HG02571 (cell line): ENCODE results near the gene FBXO30.

Experiments used
- ATAC-seq: cut with Tn5 transposase; IDR thresholded peaks from one replicate; pipeline ENCODE4 v1.9.1; 2021; ENCODE audit warnings: mild to moderate bottlenecking, moderate library complexity; ENCODE audit not compliant: unreplicated experiment

FBXO30 gene

GRCh38 chr6:145818796-145819195 lies 4.2 kb upstream of the FBXO30 start:
- no peak for ATAC-seq

GRCh38 chr6:145816392-145816791 lies 1.8 kb upstream of the FBXO30 start:
- ATAC-seq = no peak

- peak; percentile 6 for ATAC-seq
These were observed 997 bp upstream of the FBXO30 start for GRCh38 chr6:145815309-145816274.

GRCh38 chr6:145814035-145814500 lies 527 bp downstream of the FBXO30 start:
- peak; percentile 20 for ATAC-seq

GRCh38 chr6:145813285-145814034 lies 1.1 kb downstream of the FBXO30 start:
- ATAC-seq = peak; percentile 0

GRCh38 chr6:145811741-145812140 lies 2.9 kb downstream of the FBXO30 start:
- ATAC-seq = no peak

- no peak for ATAC-seq
These were observed 4.8 kb downstream of the FBXO30 start for GRCh38 chr6:145809785-145810184.

GRCh38 chr6:145809211-145809610 lies 5.4 kb downstream of the FBXO30 start:
- peak; percentile 74 for ATAC-seq

- no peak for ATAC-seq
These were observed 6.4 kb downstream of the FBXO30 start for GRCh38 chr6:145808239-145808638.

GRCh38 chr6:145802141-145802540 lies 12.5 kb downstream of the FBXO30 start:
- ATAC-seq = no peak

- ATAC-seq = no peak
These were observed 13.6 kb downstream of the FBXO30 start for GRCh38 chr6:145801021-145801420.

- ATAC-seq = no peak
These were observed 16.1 kb downstream of the FBXO30 start for GRCh38 chr6:145798530-145798929.

GRCh38 chr6:145789443-145789842 lies 25.2 kb downstream of the FBXO30 start:
- no peak for ATAC-seq

- ATAC-seq = no peak
These were observed 26.9 kb downstream of the FBXO30 start for GRCh38 chr6:145787688-145788087.

- peak; percentile 81 for ATAC-seq
These were observed 29.9 kb downstream of the FBXO30 start for GRCh38 chr6:145784683-145785082.

- ATAC-seq = no peak
These were observed 30.8 kb downstream of the FBXO30 start for GRCh38 chr6:145783796-145784195.

GRCh38 chr6:145772846-145773245 lies 41.7 kb downstream of the FBXO30 start:
- no peak for ATAC-seq

- ATAC-seq = no peak
These were observed 49.1 kb downstream of the FBXO30 start for GRCh38 chr6:145765449-145765848.

- ATAC-seq = no peak
These were observed 50.9 kb downstream of the FBXO30 start for GRCh38 chr6:145763742-145764141.

GRCh38 chr6:145761584-145761983 lies 53.0 kb downstream of the FBXO30 start:
- ATAC-seq = peak; percentile 72

GRCh38 chr6:145758113-145758512 lies 56.5 kb downstream of the FBXO30 start:
- no peak for ATAC-seq
